ENCODE data around the gene CD163L1. TPM values are rescaled to one million over a fixed set of nuclear protein-coding genes. Genes with fewer than 3 reads are reported as not detected.

The CD163L1 gene
- polyA plus RNA-seq, 1 donor (not counting 4 experiments of a cell fraction or from before 2014, with no cell fraction given) = 0.62 TPM

- H3K79me2 ChIP-seq (ENCODE audit: control insufficient read depth, insufficient read depth, low read length) = no peaks in the 10 kb centered on the region
- H3K4me3 ChIP-seq (ENCODE audit: control insufficient read depth in 2 of 3, extremely low read depth in 1 of 3, insufficient read depth in 2 of 3, low read depth in 1 of 3, low read length in 3 of 3) = no peak overlapping the region
- no peaks in the 10 kb centered on the region for H3K9me3 ChIP-seq (ENCODE audit: control insufficient read depth, low read depth, low read length)
- FAIRE-seq (peak; percentile 48), DNase-seq (ENCODE audit: low read depth, low spot score) (no peak)
- H2AFZ ChIP-seq (ENCODE audit: control insufficient read depth, low read length) = no peak overlapping the region
- no peaks in the 10 kb centered on the region for H3K36me3 ChIP-seq (ENCODE audit: control insufficient read depth in 2 of 2, extremely low read depth in 1 of 2, insufficient read depth in 2 of 2, low read length in 2 of 2)
- no peaks in the 10 kb centered on the region for H3K27me3 ChIP-seq (ENCODE audit: control insufficient read depth, extremely low read depth, insufficient read depth, low read length)
- no peaks in the 10 kb centered on the region for H3K9me1 ChIP-seq (ENCODE audit: control insufficient read depth, extremely low read depth, insufficient read depth, low read length)
- dilution Hi-C loops (cut with MboI; ENCODE audit: extremely low pct_ligation_motif_present, low sequenced_read_pairs) = no loop called here
- H4K20me1 ChIP-seq (ENCODE audit: control insufficient read depth, extremely low read depth, insufficient read depth, low read length) = no peaks in the 10 kb centered on the region
- H3K4me1 ChIP-seq (ENCODE audit: control insufficient read depth, extremely low read depth, insufficient read depth, low read length) = peaks cover 13% of the 10 kb centered on the region
- TF ChIP-seq EZH2 (IDR thresholded peaks at IDR 0.05; ENCODE audit: low read length) (no peak), CTCF (optimal IDR thresholded peaks at IDR 0.05 in 1 of 3, IDR thresholded peaks at IDR 0.05 in 1 of 3, conservative IDR thresholded peaks at IDR 0.05 in 1 of 3; ENCODE audit: extremely low read depth in 1 of 3, insufficient read depth in 2 of 3, low read length in 3 of 3) (no peak)
- no peak overlapping the region for H3K27ac ChIP-seq (ENCODE audit: control insufficient read depth, insufficient read depth, low read length)
- no peak overlapping the region for H3K4me2 ChIP-seq (ENCODE audit: control insufficient read depth, extremely low read depth, insufficient read depth, low read depth, low read length)
- H3K9ac ChIP-seq (ENCODE audit: control insufficient read depth, extremely low read depth, insufficient read depth, low read length) = no peak overlapping the region
These were observed 11.8 kb downstream of the CD163L1 start for GRCh38 chr12:7431993-7432685.

- Histone ChIP-seq H3K36me3 (ENCODE audit: control insufficient read depth in 2 of 2, extremely low read depth in 1 of 2, insufficient read depth in 2 of 2, low read length in 2 of 2) (no peaks in the 10 kb centered on the region), H3K27ac (ENCODE audit: control insufficient read depth, insufficient read depth, low read length) (no peak overlapping the region), H3K9me1 (ENCODE audit: control insufficient read depth, extremely low read depth, insufficient read depth, low read length) (no peaks in the 10 kb centered on the region), H3K9ac (ENCODE audit: control insufficient read depth, extremely low read depth, insufficient read depth, low read length) (no peak overlapping the region), H2AFZ (ENCODE audit: control insufficient read depth, low read length) (no peak overlapping the region), H3K9me3 (ENCODE audit: control insufficient read depth, low read depth, low read length) (no peaks in the 10 kb centered on the region), H3K27me3 (ENCODE audit: control insufficient read depth, extremely low read depth, insufficient read depth, low read length) (peaks cover 4% of the 10 kb centered on the region), H4K20me1 (ENCODE audit: control insufficient read depth, extremely low read depth, insufficient read depth, low read length) (no peaks in the 10 kb centered on the region), H3K4me2 (ENCODE audit: control insufficient read depth, extremely low read depth, insufficient read depth, low read depth, low read length) (no peak overlapping the region), H3K4me3 (ENCODE audit: control insufficient read depth in 2 of 3, extremely low read depth in 1 of 3, insufficient read depth in 2 of 3, low read depth in 1 of 3, low read length in 3 of 3) (no peak overlapping the region), H3K4me1 (ENCODE audit: control insufficient read depth, extremely low read depth, insufficient read depth, low read length) (no peaks in the 10 kb centered on the region), H3K79me2 (ENCODE audit: control insufficient read depth, insufficient read depth, low read length) (no peaks in the 10 kb centered on the region)
- no peak for FAIRE-seq
- dilution Hi-C loops (cut with MboI; ENCODE audit: extremely low pct_ligation_motif_present, low sequenced_read_pairs) = no loop called here
- DNase-seq (ENCODE audit: low read depth, low spot score) = no peak
- TF ChIP-seq EZH2 (IDR thresholded peaks at IDR 0.05; ENCODE audit: low read length) (no peak), CTCF (optimal IDR thresholded peaks at IDR 0.05 in 1 of 3, IDR thresholded peaks at IDR 0.05 in 1 of 3, conservative IDR thresholded peaks at IDR 0.05 in 1 of 3; ENCODE audit: extremely low read depth in 1 of 3, insufficient read depth in 2 of 3, low read length in 3 of 3) (no peak)
These were observed 32.6 kb downstream of the CD163L1 start for GRCh38 chr12:7411343-7411742.

All from keratinocyte (primary cell).